Measurements from ENCODE around the gene CHRNB2.

DNA sequence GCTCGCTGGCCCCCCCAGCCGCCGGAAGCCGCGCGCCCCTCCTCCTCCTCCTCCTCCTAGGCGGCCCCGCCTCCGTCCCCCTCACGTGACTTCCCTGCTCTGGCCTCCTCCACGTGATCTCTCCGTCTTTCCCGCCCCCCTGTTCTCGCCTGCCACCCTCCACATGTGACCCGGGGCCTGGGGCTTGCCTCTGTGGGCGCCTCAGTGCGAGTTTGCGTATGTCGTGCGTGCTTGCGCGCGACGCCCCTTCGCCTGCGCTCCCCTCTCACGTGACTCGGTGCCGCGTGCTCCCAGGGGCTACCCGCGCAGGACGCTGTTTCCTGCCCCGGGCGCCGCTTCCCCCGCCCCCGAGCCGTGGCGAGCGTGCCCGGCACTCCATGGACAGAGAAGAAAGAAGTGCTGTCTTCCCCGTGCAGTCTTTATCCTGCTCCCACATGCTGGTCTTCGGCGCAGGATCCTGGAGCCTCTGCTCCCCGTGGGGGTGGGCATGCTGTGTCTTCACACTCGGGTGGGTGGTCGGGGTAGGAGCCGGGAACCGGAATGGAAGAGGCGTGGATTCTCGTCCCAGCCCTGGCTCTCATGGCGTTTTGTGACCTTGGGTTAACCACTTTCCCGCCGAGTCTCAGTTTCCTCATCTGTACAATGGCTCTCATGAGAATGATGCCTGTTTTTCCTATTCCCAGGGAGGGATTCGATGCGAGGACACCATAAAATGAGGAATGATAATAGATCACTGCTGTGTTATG lies 8.7 kb upstream of the CHRNB2 start:
- no peak for TF ChIP-seq EZH2 (optimal IDR thresholded peaks at IDR 0.05; ENCODE audit: low read depth, low read length)
- TF ChIP-seq, protein P1, sequence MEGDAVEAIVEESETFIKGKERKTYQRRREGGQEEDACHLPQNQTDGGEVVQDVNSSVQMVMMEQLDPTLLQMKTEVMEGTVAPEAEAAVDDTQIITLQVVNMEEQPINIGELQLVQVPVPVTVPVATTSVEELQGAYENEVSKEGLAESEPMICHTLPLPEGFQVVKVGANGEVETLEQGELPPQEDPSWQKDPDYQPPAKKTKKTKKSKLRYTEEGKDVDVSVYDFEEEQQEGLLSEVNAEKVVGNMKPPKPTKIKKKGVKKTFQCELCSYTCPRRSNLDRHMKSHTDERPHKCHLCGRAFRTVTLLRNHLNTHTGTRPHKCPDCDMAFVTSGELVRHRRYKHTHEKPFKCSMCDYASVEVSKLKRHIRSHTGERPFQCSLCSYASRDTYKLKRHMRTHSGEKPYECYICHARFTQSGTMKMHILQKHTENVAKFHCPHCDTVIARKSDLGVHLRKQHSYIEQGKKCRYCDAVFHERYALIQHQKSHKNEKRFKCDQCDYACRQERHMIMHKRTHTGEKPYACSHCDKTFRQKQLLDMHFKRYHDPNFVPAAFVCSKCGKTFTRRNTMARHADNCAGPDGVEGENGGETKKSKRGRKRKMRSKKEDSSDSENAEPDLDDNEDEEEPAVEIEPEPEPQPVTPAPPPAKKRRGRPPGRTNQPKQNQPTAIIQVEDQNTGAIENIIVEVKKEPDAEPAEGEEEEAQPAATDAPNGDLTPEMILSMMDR (IDR thresholded peaks at IDR 0.05; ENCODE audit: low read length) = no peak
- TF ChIP-seq EZH2phosphoT487 (IDR thresholded peaks at IDR 0.05; ENCODE audit: low read length) = no peak

Data from MM.1S (cell line).